Stimulated activated CD4-positive, alpha-beta T cell treated with anti-CD3 and anti-CD28 coated beads, Interleukin-15, amount 100 ng/mL, for 1 hour (primary cell): ENCODE data around the gene TCP1.
"Not testable (repeated sequence)": the region's sequence is repeated elsewhere in the genome, so short reads cannot be mapped to it uniquely, and the experiment has no call there.

Source experiments
- DNase-seq, 2 donors: peaks; one replicate each; pipeline ENCODE4 v3.0.0-alpha.2; 2020; ENCODE audit warnings: low read depth in 1 of 2, low spot score in 1 of 2

The TCP1 gene

DNA sequence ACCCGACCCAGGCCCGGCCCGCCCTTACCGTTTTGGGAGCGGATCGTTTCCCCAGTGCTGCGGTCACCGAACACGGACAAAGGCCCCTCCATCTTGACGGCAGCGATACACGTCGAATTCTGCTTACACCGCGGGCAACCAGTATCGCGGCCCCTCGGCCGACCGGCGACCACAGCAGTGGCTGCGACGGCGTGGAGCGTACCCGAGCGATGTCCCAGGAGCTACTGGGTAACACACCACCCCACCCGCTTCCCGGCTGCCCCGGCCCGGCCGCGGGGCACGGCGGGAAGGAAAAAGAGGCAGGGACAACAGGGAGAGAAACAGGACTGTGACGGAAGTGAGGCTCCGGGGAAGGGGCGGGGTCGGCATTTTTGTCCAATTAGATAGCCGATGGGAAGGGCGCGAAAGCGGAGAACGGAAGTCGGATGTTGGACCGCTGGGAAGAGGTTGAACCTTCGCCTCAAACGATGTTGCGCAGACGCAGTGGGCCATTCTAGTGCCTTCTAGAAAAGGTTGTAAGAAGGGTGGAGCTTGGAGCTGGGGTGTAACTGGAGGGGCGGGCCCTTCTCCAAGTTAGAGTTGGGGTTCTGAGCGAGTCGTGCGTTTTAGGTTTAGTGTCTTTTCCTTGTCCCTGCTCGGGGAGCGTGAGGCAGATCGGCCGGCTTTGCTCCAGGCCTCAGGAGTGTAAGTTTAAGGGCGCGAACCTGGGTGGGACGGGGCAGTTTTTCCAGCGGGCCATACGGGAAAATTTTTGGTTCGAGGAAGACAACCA is at the start of gene TCP1:
TSS of gene TCP1 (minus strand) at position 226 of the 772 bp plus-strand sequence. CDS start at position 92, 134 bp downstream.
- DNase-seq, result peak; percentile 96 to 97

DNA sequence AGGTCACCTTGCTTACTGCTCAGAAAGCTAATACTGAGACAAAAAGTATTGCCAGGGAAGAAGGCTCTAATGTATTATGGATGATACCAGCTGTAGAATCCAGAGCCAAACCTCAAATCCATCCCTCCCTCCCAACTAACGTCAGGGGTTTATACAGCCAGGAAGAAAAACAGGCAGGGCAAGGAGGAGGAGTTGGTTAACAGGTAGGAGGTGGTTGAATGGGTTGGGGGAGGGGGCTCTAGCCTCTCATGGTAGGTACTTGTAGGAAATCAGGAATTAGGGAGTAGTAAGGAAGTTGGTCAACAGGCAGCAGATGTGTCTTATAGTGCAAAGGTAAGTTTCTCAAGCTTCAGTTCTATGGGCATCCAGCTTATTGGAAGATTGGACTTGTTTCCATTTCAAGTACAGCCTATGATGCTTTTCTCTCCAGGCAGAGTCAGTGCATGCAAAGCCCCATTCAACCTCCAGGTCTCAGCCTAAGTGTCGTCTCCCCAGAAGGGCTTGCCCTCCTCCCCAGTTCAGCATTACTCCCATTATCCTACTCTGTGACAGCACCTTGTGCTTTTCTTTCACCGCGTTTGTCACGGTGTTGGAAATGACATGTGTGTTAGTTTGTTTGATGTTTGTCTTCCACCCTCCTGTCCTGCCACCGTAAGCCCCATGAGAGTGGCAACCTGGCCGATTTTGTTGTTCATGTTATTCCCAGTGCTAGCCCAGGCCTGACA is 48.8 kb upstream of the TCP1 start:
- no peak for DNase-seq

DNA sequence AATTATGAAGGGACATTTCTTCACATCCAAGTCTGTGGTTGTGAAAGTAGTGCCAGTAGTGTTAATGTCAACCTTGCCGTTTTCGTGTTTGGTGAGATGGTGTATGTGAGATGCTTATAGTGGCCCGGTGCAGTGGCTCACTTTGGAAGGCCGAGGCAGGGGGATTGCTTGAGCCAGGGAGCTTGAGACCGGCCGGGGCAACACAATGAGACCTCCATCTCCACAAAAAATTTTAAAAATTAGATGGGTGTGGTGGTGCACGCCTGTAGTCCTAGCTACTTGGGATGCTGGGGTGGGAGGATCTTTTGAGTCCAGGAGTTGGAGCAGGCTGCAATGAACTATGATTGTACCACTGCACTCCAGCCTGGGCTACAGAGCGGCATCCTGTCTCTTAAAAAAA is 48.1 kb upstream of the TCP1 start:
- DNase-seq, result no peak

DNA sequence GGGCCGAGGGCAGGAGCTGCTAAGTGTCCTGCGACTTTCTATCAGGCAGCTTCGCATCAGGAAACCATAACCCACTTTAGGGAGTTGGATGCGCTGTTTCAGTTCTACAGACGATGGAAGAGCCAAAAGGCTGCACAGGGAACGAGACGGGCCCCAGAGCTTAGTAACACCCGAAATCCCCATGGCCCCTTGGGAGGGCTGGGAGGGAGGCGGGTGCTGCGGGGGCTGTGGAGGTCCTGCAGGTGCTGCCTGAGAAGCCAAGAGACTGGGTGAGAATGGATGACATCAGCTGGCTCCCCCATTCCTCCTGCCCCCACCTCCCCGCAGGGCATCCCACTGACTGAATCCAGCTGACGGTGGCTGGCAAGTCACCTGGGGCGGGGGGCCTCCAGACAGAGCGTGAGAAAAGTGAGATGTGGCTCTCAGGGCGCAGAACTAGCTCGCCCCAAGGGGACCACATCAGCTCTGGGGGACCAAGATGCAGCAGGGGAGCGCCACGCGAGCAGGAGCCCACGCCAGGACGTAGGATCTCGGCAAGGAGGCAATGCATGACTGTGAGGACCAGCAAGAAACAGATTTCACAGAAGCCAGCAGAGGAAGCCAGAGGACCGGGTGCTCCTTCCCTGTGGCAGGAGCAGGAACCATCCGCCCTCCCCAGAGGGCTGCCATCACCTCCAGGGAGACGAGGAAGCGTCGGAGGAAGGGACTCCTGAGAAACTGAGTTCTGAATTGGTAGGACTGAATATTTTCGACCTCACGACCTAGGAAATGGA is 47.5 kb upstream of the TCP1 start:
- DNase-seq, result no peak

DNA sequence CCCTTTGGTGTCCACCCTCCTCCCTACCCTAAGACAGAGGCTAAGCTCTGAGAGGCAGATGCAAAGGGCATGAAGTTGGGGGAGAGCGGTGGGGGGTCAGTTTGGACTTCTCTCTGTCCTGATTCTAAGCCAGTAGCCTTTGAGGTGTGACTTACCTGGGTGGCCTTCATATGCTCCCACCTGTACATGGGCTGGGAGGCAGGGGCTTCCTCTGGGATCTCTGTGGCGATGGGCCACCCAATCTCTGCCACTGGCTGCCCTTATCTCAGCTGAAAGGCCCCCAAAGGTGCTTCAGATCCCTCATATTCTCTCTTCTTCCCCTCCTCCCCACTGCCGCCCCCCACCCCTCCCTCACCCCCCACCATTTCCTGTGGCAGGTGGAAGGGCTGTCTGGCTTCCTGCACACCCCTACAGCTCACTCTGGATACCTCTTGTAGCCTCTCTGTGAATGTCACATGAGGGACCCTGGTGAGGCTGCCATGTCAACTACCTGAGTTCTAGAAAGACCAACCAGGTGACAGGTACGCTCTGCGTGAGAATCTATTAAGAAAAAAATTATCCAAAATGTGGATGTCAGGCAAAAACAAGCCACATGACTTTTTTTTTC is 44.7 kb upstream of the TCP1 start:
- no peak for DNase-seq

DNA sequence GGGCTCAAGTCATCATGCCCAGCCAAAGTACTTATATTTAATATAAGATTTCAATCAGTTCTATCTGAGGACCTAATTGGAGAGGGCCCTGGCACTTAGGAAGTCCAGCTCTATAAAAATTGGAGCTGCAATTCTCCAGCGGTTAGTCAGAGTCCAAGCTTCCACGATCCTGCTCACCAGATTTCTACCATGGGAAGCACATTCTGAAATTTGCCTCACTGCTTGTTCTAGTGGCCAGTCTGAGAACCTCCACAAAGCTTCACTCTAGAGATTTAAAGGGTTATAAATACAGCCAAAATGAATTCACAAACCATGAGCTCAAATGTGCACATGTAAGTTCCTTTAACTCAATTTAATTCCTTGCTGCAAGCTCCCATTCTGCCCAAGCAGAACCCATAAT is 44.2 kb upstream of the TCP1 start:
- no peak for DNase-seq

DNA sequence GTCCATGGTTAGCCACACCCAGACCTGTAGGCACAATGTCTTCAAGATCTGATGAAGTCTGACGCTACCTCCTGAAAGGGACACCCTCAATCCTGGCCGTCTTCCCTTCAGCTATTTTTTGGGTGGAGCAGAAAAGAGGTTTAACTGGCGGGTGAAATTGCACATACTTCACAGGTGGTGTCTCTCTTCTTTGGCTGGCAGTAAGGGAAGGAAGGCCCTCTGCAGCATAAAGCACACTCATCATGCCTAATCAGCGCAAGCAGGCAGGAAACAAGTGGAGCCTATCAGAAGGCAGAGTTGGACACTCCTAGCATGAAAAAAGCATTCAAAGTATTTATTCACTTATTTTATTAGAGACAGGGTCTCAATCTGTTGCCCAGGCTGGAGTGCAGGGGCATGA is 43.5 kb upstream of the TCP1 start:
- DNase-seq, result no peak

DNA sequence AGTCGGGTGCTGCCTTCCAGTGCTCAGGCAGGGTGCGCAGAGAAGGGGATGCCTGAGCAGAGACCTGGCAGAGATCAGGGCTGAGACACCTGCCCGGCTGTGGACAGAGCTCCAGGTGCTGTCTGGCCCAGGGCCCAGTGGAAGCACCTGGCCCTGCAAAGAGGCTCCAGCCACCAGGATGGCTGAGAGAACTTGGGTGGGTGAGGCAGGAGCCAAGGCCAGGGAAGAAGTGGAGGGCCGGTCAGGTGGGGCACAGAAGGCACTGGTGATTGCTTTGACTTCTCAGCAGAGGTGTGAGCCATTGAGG is 41.9 kb upstream of the TCP1 start:
- DNase-seq, result no peak

DNA sequence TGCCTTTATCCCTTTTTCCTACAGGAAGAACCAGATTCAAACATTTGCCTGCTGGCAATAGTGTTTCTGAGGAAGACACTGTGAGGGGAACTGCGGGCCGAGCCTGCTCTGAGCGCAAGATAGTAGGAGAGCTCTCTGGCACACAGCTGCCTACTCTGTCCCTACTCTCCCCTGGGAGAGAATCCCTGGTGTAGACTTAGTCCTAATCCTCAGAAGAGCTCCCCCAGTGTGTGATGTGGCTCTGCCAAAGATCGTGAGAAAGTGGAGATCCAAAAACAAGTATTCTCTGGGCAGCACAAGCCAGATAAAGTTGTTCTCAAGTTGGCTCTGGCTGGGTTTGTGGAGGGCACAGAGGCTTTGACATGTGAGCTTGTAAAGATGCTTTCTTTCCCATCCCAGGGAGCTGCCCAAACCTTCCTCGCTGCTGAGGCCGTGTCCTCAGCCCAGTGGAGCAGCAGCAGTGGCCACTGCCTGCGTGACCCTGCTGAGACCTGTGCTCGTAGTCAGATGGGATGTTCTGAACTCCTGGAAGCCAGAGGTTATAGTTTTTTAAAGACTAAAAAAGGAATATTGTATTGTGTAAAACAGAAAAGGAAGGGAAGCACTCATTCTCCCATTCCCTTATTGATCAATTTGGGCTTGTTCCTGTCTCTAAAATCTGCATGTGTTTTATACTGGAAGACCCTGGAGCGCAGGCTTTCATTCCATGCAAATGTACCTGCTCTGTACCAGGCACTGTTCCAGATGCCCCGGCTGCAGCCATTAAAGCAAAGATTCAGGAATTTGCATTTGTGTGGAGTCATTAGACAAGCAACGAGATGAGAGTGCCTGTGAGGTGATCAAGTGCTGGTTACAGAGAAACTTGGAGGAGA is 41.3 kb upstream of the TCP1 start:
- DNase-seq, result no peak

DNA sequence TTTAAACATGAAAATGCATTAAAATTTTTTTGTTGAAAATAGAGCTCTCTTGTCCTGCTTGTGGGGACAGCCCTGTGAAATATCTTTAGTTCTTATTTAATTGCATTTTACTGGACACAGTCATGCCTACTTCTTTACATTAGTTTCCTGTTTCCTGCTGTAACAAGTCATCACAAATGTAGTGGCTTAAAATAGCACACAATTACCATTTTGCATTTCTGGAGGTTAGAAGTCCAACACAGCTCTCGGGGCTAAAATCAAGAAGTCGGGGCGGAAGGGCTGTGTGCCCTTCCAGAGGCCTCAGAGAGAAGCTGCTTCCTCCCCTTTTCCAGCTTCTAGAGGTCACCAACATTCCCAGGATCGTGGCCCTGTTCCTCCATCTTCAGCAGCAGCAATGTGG is 40.1 kb upstream of the TCP1 start:
- no peak for DNase-seq

DNA sequence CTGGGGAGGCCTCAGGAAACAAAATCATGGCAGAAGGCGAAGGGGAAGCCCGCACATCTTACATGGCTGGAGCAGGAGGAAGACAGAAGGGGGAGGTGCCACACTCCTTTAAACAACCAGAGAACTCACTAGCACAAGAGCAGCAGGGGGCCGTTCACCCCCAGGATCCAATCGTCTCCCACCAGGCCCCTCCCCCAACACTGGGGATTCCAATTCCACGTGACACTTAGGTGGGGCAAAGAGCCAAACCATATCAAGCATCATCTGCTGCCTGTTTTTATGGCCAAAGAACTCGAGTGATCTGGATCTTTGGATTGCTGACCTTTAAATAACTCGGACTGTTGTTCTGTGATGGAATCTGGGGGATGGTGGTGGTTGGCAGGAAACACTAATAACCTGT is 38.7 kb upstream of the TCP1 start:
- no peak for DNase-seq

DNA sequence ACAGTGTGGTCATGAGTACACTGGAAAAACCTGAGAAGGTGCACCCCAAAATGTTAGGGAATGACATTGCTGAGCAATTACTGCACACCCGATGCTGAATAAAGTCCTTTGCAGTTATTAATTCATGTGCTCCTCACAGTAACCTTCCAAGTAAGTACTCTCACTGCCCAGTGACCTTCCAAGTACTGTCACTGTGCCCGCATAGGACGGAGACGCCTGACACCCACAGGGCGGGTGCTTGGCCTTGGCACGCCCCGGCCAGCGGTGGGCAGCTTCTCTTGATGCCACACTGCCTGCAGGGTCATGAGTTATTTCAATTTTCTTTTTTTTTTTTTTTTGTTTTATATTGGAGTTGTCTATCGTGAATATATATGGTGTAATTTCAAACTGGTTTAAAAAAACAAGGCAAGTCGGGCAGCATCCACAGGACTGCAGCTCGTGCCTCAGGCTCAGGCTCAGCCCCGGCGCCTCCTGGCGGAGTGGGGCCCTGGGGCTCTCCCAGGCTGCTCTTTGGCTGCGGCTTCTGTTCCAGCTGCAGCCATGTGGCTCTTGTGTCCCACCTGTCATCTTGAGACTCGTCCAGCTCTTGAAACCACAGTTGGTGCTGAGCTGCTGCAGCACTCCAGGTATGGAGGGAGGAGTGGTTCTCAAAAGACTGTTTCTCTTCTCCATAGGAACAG is 37.7 kb upstream of the TCP1 start:
- no peak for DNase-seq

DNA sequence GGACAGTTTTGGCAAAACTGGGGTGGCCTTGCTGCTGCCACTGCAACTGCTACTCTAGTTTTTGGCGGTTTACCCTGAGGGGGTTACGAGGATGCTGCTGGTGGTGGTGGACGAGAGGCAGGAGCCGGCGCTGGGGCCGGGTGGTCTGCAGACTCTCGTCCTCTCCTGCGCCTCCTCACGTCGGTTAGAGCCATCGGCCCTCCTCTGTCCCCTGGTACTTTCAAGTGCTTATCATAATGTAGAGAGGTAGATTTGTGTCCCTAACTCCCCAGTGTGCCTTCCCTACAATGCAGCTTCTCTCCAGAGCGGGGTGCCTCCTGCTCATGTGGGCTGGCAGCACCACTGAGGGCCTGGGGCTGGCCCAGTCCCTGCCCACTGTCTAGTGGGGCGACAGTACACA is 36.6 kb upstream of the TCP1 start:
- no peak for DNase-seq

DNA sequence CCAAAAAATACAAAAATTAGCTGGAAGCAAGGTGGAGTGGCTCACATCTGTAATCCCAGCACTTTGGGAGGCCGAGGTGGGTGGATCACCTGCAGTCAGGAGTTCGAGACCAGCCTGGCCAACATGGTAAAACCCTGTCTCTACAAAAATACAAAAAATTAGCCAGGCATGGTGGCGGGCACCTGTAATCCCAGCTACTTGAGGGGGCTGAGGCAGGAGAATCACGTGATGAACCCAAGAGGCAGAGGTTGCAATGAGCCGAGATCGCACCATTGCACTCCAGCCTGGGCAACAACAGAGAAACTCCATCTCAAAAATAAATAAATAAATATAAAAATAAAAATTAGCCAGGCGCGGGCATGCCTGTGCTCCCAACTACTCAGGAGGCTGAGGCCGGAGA is 35.3 kb upstream of the TCP1 start:
- not testable (repeated sequence) for DNase-seq

DNA sequence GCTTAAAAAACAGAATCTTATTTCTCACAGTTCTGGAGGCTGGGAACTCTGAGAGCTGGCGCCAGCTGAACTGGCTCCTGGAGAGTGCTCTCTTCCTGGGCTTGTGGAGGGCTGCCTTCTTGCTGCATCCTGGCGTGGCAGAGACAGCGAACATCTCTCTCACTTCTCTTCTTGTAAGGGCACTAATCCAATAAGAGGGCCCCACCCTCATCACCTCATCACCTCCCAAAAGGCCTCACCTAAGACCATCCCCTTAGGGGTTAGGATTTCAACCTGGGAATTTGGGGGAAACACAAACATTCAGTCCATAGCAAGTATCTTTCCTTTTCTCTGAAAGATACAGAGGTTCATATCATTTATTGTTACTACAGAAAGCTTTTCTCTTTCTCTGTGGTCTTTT is 34.6 kb upstream of the TCP1 start:
- DNase-seq, result no peak

DNA sequence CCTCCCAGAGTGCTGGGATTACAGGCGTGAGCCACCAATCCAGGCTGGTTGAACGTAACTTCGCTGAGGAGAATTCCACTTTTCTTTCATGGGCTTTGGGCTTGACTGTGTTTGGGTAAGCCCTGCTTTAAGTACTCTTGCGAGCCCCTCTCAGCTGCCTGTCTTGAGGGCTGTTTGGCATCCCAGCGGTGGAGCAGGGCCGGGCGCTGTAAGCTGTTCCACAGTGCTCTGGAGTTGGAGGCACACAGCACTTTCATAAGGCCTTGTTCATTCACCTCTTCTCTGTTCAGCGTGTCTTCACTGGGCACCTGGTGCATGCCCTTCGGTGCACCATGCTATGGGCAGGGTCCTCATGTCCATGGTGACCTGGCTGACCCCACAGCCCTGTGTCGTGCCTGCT is 32.3 kb upstream of the TCP1 start:
- DNase-seq, result no peak

DNA sequence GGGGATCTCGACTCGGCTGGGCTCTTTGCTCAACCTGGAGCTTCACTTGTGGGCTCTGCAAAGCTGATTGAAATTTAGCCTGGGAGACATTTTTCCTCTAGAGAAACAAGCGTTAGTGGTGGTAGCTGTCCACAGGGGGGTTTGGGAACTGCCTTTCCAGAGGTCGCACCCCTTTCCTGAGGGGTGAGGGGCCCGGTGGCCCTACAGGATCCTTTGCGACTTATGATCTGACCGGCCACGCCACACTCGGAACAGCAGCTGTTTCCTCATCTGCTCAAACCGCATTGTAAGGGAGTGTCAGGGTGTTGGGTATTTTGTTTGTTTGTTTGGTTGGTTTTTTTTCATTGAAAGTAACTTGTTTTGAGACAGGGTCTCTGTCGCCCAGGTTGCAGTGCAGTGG is 31.7 kb upstream of the TCP1 start:
- no peak for DNase-seq

DNA sequence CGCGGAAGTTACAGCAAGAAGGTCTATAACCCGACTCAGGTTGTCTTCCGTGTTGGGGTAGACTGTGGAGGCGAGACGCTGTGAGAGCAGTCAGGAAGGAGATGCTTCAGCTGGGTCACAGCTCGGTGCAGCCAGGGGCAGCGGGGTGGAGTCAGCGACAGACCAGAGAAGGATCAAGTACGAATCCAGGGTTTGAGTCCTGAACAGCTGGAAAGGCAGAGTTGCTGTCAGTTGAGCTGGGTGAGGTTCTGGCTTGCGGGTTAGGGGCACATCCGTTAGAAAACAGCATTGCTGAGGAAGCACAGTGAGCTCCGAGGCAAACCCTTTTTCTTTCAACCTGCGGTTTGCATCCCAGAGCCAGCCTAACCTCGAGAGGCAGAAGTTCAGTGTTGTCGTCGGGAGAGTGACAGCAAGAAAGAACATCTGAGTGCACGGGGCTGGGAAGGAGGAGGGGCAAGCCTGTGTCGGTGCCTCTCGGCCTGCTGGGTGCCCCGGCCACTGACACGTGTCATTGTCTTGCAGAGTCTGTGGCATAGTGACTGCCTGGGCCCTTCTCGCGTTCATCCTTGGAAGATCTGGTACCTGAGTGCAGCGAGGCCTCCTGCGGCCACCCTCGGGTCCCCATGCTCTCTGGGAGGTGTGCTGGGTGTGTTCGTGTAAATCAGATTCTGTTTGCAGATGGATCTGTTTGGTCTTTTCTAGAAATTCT is 30.7 kb upstream of the TCP1 start:
- DNase-seq, result no peak

DNA sequence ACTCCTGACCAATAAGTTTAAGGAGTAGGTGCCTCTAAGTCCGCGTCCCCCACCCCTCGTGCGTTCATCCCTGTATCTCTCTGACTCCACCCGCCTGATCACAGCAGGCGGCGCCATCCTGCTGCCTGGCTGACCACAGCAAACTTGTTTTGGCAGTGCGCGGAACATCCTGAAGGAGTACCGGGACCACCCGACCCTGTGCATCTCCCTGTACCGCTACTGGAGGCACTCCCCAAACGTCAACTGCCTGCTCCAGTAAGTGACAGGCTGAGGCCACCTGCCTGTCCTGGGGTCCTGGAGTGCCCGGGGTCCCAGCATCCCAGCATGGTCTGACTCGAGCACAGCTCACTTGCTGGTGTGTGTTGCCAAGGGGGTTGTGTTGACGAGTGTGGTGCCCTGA is 29.7 kb upstream of the TCP1 start:
- DNase-seq, result no peak
